Bone marrow (tissue), 2 donors: ENCODE results near the gene CNTNAP2.
"Not testable (repeated sequence)": the region's sequence is repeated elsewhere in the genome, so short reads cannot be mapped to it uniquely, and the experiment has no call there.

Source experiments
- DNase-seq, 2 donors: peaks; one replicate each; lab custom pipeline; 2025; lab: John Stamatoyannopoulos, UW

The CNTNAP2 gene

DNA sequence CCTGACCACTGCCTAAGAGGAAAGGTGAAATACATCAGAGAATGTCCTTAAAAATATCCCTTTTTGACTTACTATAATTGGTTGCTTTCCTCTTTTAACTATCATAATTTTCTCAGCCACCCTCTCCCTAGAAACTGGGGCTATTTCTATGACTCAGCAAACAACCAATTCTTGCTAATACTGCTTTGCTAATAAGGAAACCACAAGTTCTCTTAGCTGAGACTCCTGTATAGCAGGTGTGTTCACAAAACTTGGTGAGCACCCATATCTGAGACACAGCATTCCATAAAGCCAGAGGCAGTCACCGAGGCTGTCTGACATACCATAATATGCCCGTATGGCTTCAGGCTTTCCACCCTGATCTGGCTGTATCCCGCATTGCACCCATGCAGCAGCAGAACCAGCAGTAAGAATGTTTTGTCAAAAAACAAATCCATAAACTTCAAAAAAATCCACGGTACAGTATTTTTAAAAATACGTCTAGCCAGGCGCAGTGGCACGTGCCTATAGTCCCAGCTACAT lies 2282.3 kb downstream of the CNTNAP2 start:
- DNase-seq = no peak

DNA sequence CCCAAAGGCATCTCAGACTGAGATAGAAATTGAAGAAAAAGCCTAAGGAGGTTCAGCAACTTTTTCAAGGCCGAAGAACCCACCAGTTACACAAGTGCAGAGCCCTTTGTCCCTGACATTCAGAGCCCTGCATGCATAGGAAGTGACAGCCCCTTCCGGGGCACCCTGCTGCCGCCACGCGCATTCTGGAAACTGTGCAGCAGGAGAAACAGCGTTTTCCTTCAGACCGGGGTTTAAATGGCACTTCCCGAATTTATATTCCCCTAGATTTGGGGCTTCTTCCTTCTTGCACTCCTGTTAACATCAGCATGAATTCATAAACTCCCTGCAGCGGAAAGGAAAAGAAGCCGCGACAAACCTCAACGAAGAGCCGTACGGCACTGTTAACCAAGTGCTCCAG lies 2283.5 kb downstream of the CNTNAP2 start:
- DNase-seq = no peak

- DNase-seq = no peak
Measured at GRCh38 chr7:148402159-148402558, 2285.6 kb downstream of the CNTNAP2 start.

DNA sequence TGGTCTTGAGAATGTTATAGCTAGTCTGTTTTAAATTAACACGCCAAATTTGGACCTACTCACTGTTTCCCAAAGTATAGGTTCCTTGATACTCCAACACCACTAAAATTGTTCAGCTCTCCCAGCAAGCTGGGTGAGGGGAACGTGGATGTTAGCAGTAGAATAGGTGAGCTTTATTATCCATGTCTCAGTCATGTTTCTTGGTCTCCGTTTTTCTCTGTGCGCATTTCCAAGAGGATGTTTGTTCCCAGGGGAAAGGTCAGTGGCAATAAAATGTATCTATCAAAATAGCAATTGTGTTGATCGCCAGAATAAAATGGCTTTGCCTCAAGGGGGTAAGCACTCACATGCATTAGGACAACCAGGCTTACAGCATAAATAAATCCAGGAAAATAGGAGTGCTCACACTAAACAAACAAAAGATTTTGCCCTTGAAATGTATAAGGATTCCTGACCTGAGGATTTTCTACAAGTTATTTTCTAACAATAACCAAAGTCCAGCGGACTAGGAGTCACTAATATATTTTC lies 2286.9 kb downstream of the CNTNAP2 start:
- DNase-seq = no peak

- DNase-seq = no peak
Measured at GRCh38 chr7:148408307-148408706, 2291.7 kb downstream of the CNTNAP2 start.

- no peak for DNase-seq
Measured at GRCh38 chr7:148410905-148411304, 2294.3 kb downstream of the CNTNAP2 start.

- DNase-seq = no peak
Measured at GRCh38 chr7:148412691-148413090, 2296.1 kb downstream of the CNTNAP2 start.

DNA sequence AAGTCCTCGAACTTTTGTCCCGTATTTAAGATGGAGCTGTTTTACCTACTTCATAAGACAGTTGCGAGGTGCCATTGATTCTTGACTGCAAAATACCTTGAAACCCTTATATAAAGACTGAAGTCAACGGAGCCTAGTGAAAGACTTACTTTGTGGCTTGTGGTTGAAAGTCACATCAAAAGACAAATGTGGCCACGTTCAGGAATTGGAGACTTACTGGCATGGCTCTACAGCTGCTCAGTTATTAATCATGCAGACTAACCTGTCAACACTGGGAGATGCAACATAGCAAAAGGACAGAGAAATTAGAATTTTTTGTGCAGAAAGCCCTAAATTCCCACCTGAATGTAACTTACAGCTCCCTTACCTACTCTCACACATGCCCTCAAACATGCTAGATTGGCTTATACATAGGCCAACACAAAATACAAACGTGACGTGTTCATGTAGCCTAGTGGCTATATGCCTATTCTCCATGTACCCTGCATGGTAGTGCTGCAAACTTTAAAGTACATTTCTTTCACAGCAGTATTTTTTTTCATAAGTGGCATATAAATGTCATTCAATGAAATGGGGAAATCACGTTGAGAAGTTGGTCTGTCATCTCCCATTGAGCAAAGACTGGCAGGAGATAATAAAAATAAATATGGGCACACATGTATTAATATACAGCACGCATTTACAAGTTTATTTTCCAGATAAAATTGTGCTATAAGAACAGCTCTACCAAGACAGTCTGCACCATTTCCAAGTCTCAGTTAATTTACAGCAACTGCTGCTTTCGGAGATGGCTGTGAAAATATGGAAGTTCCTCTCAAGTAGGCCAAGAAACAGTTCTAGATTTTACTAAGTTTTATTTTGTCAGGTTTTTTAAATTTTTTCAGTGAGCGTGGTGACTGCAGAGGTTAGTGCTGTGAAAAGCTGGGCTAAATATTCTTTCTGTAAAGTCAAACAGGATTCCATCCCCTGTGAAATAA lies 2303.5 kb downstream of the CNTNAP2 start:
- DNase-seq = no peak

- DNase-seq = no peak
Measured at GRCh38 chr7:148422030-148422429, 2305.4 kb downstream of the CNTNAP2 start.

DNA sequence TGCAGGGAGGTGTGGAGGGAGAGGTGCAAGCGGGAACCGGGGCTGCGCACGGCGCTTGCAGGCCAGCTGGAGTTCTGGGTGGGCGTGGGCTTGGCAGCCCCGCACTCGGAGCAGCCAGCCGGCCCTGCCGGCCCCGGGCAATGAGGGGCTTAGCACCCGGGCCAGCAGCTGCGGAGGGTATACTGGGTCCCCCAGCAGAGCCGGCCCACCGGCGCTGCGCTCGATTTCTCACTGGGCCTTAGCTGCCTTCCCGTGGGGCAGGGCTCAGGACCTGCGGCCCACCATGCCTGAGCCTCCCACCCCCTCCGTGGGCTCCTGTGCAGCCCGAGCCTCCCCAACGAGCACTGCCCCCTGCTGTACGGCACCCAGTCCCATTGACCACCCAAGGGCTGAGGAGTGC lies 2309.8 kb downstream of the CNTNAP2 start:
- not testable (repeated sequence) for DNase-seq

DNA sequence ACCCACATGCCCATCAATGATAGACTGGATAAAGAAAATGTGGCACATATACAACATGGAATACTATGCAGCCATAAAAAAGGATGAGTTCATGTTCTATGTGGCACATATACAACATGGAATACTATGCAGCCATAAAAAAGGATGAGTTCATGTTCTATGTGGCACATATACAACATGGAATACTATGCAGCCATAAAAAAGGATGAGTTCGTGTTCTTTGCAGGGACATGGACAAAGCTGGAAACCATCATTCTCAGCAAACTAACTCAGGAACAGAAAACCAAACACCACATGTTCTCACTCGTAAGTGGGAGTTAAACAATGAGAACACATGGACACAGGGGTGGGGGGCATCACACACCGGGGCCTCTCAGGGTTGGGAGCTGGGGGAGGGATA lies 2314.1 kb downstream of the CNTNAP2 start:
- not testable (repeated sequence) for DNase-seq

DNA sequence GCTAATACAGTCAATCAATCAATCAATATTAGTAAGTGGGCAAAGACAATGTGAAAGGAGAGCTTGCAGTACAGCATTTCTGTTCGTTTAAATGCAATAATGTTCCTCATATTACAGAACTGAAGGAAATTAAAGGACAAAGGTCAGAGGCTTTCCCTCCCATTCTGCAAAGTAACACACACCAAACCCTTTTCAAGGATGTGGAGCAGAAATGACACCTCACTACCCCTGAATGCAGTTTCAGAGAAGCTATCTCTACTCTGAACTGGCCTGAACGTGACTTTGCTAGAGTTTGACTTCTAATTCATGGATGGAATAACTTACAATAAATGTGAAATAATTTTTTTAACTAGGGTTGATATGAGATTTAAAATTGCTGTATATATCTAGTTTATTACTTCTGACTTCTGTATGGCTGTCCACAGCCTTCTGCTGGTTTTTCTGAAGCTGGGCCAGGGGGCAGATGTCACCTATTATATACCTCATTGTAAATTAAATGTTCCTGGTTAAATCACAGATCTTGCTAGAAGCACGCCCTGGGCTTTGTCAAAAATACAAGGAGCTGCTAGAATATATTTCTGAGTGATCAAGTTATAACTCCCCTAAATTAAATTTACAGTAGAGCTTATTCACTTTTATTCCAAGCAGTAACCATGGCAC lies 2317.1 kb downstream of the CNTNAP2 start:
- DNase-seq = no peak

DNA sequence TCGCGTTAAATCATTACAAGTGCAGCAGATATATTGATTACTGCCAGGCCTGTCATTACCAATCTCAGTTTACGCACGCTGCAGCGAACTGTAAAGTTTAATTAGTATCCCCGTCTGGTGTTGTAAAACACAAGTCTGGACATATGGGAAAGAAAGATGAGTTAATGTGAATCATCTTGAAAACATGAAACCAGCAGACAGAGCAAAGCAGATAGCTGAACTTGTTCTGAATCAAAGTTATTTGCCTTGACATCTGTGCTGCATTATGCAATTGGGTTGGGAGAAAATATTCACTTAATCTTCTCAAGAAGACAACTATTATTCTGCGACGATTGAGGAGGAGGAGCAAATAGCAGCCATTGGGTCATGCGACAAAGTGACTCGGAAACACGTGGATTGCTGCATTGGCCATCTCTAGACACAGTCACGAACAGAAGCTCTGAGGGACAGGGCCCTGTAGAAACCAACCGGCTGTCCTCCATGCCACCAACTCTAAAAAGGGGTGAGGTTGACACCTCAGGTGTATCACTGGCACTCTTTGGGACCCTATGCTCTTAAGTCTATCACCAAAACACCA lies 2317.7 kb downstream of the CNTNAP2 start:
- DNase-seq = no peak

GRCh38 chr7:148434887-148435286 lies 2318.3 kb downstream of the CNTNAP2 start:
- DNase-seq = no peak

- DNase-seq = no peak
Measured at GRCh38 chr7:148435715-148436114, 2319.1 kb downstream of the CNTNAP2 start.

DNA sequence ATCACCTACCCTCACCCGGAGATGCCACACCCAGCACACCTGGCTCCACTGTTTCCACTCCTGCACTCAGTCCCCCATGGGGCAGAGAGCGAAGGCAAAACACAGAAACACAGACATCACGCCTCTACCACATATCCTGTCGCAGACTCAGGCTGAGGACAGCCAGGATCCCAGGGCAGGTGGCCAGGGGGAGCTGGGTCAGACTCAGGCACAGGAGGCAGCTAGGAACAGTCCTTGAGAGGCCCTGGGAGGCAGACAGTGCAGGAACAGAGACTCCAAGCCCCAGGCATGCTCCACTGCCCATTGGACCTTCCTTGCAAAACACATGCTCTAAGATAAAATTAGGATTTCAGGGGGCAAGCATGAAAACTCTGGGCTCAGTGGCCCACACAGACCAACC lies 2319.5 kb downstream of the CNTNAP2 start:
- DNase-seq = no peak

DNA sequence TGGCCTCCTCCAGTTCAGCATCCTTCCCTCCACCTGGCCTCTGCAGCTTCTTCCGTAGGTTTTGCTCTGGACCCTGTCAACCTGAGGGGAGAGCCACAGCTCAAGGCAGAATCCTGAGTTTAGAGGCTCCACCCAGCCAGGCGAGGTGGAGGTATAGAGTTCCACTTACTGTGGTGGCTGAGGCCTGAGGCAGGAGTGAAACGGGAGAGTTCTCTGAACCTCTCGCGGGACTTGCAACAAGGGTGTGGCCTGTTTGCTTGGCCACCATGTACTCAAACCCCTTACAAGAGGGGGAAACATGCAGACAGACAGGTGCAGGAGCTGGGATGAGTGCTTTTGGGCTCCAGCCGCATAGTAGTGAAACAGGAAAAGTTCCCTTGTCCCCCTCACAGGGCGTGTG lies 2320.0 kb downstream of the CNTNAP2 start:
- no peak for DNase-seq

DNA sequence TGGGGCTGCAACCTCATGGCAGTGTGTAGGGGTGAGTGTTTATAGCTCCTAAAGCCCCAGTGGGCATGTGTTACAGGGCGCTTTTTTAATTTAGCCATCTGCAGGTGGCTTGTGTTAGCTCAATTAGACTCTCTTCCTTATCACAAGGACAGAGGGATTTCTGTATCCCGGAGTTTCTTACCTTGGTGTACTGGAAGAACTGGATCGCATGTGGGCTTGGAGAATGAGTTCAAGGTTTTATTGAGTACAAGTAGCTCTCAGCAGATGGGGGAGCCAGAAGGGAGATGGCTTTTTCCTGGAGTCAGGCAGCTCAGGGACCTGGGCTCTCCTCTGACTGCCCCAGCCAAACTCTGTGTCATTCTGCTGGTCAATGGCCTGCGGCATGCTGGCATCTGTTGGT lies 2320.4 kb downstream of the CNTNAP2 start:
- DNase-seq = no peak

DNA sequence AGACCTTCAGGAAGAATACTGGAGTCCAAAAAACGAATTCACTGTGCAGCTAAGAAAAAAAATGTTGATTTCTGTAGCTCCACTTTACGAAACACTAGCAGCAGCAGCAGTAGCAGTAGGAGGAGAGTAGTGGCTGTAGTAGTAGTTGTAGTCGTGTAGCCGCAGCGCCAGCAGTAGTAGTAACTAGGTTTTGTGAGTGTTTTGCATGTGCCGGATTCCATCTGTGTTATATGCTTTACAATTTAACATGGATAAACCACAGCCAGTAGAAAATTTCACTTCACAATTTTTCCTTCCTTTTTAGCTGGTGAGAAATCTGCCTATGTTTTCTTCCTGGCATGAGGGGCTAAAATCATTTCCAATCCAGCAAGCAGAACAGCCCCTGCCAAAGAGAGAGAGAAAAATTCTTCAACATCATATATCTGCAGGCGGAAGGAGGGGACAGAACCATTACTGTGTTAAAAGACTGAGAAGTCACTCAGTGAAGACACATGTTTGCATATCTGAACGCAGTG lies 2325.6 kb downstream of the CNTNAP2 start:
- DNase-seq = no peak

DNA sequence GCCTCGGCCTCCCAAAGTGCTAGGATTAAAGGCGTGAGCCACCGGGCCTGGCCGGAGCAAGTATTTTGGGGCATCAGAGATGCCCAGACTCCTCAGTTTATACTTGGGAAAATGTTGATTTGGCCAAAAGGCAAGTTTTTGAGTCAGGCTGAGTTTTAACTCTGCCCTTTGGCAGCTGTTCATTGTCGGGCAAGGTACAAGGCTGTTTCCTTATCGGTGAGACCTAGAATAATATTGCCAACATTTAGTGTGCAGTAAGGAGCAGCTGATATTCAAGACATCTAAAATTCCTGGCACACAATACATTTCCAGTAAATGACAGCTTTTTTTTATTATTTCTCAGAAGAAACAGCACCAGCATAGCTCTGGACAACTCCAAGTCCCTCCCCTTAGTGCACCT lies 2326.3 kb downstream of the CNTNAP2 start:
- DNase-seq = no peak

GRCh38 chr7:148445260-148446044 lies 2328.9 kb downstream of the CNTNAP2 start:
- DNase-seq = no peak
